Lower leg skin (tissue), 3 donors: ENCODE measurements around the gene EYS.

Source experiments
- POLR2A ChIP-seq, 2 donors: fragments of 450-650 bp; IDR thresholded peaks; one replicate each; pipeline ENCODE4 v1.6.1; 2016 to 2017; ENCODE audit warnings: antibody characterized with exemption in 2 of 2, mild to moderate bottlenecking in 1 of 2, moderate library complexity in 1 of 2
- TF ChIP-seq, protein P1 (sequence below), 3 donors: fragments of 450-650 bp; IDR thresholded peaks; one replicate each; pipeline ENCODE4 v1.5.1; 2016; ENCODE audit warnings: antibody characterized with exemption in 3 of 3, mild to moderate bottlenecking in 3 of 3, moderate library complexity in 2 of 3

DNA sequence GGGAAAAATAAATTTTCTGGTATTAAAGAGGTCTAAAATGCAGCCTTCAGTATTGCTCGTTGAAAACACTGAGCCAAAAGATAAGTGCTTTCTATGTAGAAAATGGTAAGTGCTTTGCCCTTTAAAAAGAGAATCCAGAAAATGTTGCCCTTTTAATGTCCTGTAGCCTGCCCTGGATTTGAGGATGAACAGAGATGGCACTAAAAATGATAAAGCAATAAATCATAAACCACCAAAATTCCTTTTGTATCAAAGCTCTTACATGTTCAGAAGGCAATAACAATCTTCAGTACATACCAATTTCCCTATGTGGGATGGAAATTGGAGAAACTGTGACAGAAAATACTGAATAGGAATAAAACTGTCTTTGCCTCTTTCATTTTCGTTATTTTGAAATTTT, 1665.7 kb downstream of the EYS start:
- TF ChIP-seq, protein P1, sequence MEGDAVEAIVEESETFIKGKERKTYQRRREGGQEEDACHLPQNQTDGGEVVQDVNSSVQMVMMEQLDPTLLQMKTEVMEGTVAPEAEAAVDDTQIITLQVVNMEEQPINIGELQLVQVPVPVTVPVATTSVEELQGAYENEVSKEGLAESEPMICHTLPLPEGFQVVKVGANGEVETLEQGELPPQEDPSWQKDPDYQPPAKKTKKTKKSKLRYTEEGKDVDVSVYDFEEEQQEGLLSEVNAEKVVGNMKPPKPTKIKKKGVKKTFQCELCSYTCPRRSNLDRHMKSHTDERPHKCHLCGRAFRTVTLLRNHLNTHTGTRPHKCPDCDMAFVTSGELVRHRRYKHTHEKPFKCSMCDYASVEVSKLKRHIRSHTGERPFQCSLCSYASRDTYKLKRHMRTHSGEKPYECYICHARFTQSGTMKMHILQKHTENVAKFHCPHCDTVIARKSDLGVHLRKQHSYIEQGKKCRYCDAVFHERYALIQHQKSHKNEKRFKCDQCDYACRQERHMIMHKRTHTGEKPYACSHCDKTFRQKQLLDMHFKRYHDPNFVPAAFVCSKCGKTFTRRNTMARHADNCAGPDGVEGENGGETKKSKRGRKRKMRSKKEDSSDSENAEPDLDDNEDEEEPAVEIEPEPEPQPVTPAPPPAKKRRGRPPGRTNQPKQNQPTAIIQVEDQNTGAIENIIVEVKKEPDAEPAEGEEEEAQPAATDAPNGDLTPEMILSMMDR (IDR thresholded peaks at IDR 0.05) = no peak
- no peak for TF ChIP-seq POLR2A (IDR thresholded peaks at IDR 0.05)
